Stimulated activated memory B cell treated with anti-CD40 and anti-IgM and Interleukin-4, amounts not matched to agents 10 μg/mL and 1 μg/mL and 100 μg/mL, for 72 hours (primary cell): ENCODE measurements around the gene LPP.

ENCODE experiments used
- ATAC-seq: fragments of 150-1000 bp; cut with Tn5 transposase; 2 replicates; pipeline ENCODE4 v1.10.0; 2021
- H3K27ac Mint-ChIP-seq: one replicate; pipeline ENCODE4 v1.8.0; 2022; ENCODE audit warnings: mild to moderate bottlenecking, mixed read lengths
- H3K27me3 Mint-ChIP-seq: one replicate; pipeline ENCODE4 v1.8.0; 2022; ENCODE audit warnings: mixed read lengths
- H3K36me3 Mint-ChIP-seq: one replicate; pipeline ENCODE4 v1.8.0; 2022; ENCODE audit warnings: mixed read lengths
- H3K4me1 Mint-ChIP-seq: one replicate; pipeline ENCODE4 v1.8.0; 2022; ENCODE audit warnings: mixed read lengths
- H3K4me3 Mint-ChIP-seq: one replicate; pipeline ENCODE4 v1.8.0; 2022; ENCODE audit warnings: mild to moderate bottlenecking, moderate library complexity, mixed read lengths
- H3K9me3 Mint-ChIP-seq: one replicate; pipeline ENCODE4 v1.8.0; 2022; ENCODE audit warnings: mixed read lengths

The LPP gene

GRCh38 chr3:188671971-188672370 is 518.0 kb downstream of the LPP start:
- Mint-ChIP-seq H3K27ac (peak overlapping the region; percentile 12), H3K4me1 (peaks cover 12% of the 10 kb centered on the region), H3K27me3 (no peaks in the 10 kb centered on the region), H3K36me3 (peaks cover 22% of the 10 kb centered on the region), H3K9me3 (no peaks in the 10 kb centered on the region), H3K4me3 (peak overlapping the region; percentile 18)
- no peak for ATAC-seq

DNA sequence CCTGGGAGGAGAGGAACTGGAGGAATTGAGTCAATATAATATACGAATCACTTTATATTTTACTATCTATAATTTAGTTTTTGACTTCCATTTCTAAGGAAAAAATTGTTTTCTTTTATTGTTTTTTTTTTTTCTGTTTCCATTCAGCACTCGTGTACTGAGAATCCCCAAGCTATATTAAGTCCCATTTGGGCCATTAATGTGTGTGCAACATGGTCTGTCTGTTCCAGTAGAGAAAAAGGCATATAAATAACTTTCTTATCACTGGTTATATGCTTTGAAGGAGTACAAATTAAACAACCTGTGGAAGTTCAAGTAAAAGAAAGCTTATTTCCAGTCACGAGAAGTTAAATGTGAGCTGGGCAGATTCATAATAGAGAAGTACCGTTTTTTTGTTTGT is 518.9 kb downstream of the LPP start:
- Mint-ChIP-seq H3K4me1 (peaks cover 12% of the 10 kb centered on the region), H3K4me3 (no peak overlapping the region), H3K27ac (no peak overlapping the region), H3K36me3 (peaks cover 22% of the 10 kb centered on the region), H3K9me3 (no peaks in the 10 kb centered on the region), H3K27me3 (no peaks in the 10 kb centered on the region)
- ATAC-seq: no peak

DNA sequence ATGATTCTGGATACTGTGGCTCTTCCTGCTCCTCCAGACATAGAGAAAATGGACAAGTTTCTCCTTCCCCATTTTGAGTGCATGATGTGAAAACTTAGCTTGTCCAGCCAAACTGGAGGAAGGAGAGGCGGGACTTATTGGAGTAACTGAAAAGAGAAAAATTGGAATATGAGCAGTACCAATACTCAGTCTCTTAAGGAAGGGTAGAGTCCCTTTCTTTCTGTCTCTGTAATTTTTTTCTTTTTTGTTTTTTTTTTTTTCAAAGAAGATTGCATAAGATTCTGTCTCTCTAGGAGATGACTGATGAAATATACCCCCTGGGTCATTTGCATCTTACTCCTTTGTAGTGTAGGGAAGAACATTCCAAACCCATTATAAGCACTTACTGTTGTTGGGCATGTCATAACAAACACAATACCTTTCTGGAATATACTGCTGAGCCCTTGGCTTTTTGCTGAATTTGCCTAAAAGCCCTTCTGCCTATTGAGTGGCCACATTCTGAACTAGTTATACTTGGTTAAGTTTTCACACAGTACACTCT is 519.8 kb downstream of the LPP start:
- ATAC-seq: no peak
- Mint-ChIP-seq H3K27ac (no peak overlapping the region), H3K36me3 (peaks cover 20% of the 10 kb centered on the region), H3K4me1 (peaks cover 15% of the 10 kb centered on the region), H3K4me3 (no peak overlapping the region), H3K9me3 (no peaks in the 10 kb centered on the region), H3K27me3 (no peaks in the 10 kb centered on the region)

- no peaks in the 10 kb centered on the region for H3K27me3 Mint-ChIP-seq
- no peak overlapping the region for H3K27ac Mint-ChIP-seq
These were observed 520.6 kb downstream of the LPP start for GRCh38 chr3:188674595-188674994.

GRCh38 chr3:188677344-188677743 is 523.4 kb downstream of the LPP start:
- Mint-ChIP-seq H3K4me1 (peaks cover 23% of the 10 kb centered on the region), H3K9me3 (no peaks in the 10 kb centered on the region), H3K4me3 (no peak overlapping the region), H3K36me3 (no peaks in the 10 kb centered on the region), H3K27ac (no peak overlapping the region), H3K27me3 (no peaks in the 10 kb centered on the region)
- ATAC-seq: no peak

More at GRCh38 chr3:188674595-188674994, 520.6 kb downstream of the LPP start:
- Mint-ChIP-seq H3K4me3 (no peak overlapping the region), H3K36me3 (peaks cover 11% of the 10 kb centered on the region), H3K9me3 (no peaks in the 10 kb centered on the region), H3K4me1 (peaks cover 20% of the 10 kb centered on the region)
- ATAC-seq: no peak

GRCh38 chr3:188680189-188680588 is 526.2 kb downstream of the LPP start:
- Mint-ChIP-seq H3K36me3 (peaks cover 3% of the 10 kb centered on the region), H3K9me3 (no peaks in the 10 kb centered on the region), H3K4me3 (no peak overlapping the region), H3K27me3 (no peaks in the 10 kb centered on the region), H3K4me1 (peaks cover 41% of the 10 kb centered on the region), H3K27ac (peak overlapping the region; percentile 21)
- ATAC-seq: no peak

- no peak for ATAC-seq
- Mint-ChIP-seq H3K4me1 (peaks cover 42% of the 10 kb centered on the region), H3K27ac (no peak overlapping the region), H3K36me3 (peaks cover 6% of the 10 kb centered on the region), H3K27me3 (no peaks in the 10 kb centered on the region), H3K4me3 (no peak overlapping the region), H3K9me3 (no peaks in the 10 kb centered on the region)
These were observed 526.6 kb downstream of the LPP start for GRCh38 chr3:188680605-188681004.

GRCh38 chr3:188682316-188682715 is 528.4 kb downstream of the LPP start:
- Mint-ChIP-seq H3K36me3 (peaks cover 6% of the 10 kb centered on the region), H3K27me3 (no peaks in the 10 kb centered on the region), H3K4me3 (no peak overlapping the region), H3K27ac (peak overlapping the region; percentile 62), H3K9me3 (no peaks in the 10 kb centered on the region), H3K4me1 (peaks cover 56% of the 10 kb centered on the region)
- ATAC-seq: no peak

- H3K27ac Mint-ChIP-seq: peak overlapping the region; percentile 62
- H3K4me1 Mint-ChIP-seq: peaks cover 63% of the 10 kb centered on the region
- H3K36me3 Mint-ChIP-seq: peaks cover 6% of the 10 kb centered on the region
- peak; percentile 85 for ATAC-seq
- no peaks in the 10 kb centered on the region for H3K27me3 Mint-ChIP-seq
- H3K9me3 Mint-ChIP-seq: no peaks in the 10 kb centered on the region
- H3K4me3 Mint-ChIP-seq: no peak overlapping the region
These were observed 529.1 kb downstream of the LPP start for GRCh38 chr3:188683032-188683521.

DNA sequence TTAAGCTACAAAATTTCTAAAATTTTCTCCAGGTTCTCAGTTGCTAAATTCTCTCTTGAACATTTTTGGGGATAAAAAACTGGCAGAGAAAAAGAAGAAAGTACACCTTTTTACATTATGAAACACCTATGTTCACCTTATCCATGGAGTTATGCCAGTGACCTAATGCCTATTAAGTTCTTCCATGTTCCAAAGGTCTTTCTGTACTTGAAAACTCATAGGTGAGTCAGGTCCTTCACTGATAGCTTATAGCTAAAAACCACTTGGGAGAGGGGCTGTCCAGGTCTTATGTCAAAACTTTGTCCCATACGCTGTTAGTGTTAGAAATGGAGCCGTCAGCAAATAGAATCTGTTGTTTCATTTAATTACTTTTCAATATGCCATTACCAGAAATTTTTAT is 530.3 kb downstream of the LPP start:
- H3K36me3 Mint-ChIP-seq: peaks cover 6% of the 10 kb centered on the region
- no peak overlapping the region for H3K4me3 Mint-ChIP-seq
- peaks cover 55% of the 10 kb centered on the region for H3K4me1 Mint-ChIP-seq
- no peaks in the 10 kb centered on the region for H3K27me3 Mint-ChIP-seq
- no peak for ATAC-seq
- H3K9me3 Mint-ChIP-seq: no peaks in the 10 kb centered on the region
- H3K27ac Mint-ChIP-seq: no peak overlapping the region

GRCh38 chr3:188685789-188686188 is 531.8 kb downstream of the LPP start:
- Mint-ChIP-seq H3K36me3 (peaks cover 6% of the 10 kb centered on the region), H3K9me3 (no peaks in the 10 kb centered on the region), H3K4me1 (peaks cover 48% of the 10 kb centered on the region), H3K4me3 (no peak overlapping the region), H3K27ac (no peak overlapping the region), H3K27me3 (no peaks in the 10 kb centered on the region)
- ATAC-seq: no peak

DNA sequence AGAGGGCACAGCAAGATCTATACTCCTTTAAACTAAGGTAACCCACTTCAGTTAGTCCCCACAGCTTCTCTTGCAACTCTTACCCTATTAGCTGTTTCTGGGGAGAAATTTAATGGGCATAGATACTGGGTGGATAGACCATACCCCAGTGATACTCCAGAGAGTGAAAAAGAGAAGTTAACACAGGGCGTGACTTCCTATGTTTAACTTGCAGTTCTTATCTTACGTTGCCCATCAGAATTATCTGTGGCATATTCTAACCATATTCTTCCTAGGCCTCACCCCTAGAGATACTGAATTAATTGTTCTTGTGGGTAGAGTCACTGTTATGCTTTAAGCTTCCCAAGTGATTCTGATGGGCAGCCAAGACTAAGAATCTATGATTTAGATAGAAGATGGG is 532.4 kb downstream of the LPP start:
- ATAC-seq: peak; percentile 74

GRCh38 chr3:188687389-188687788 is 533.4 kb downstream of the LPP start:
- H3K27ac Mint-ChIP-seq: peak overlapping the region; percentile 63
- H3K4me3 Mint-ChIP-seq: no peak overlapping the region
- H3K4me1 Mint-ChIP-seq: peaks cover 48% of the 10 kb centered on the region

More for the DNA sequence above, 532.4 kb downstream of the LPP start:
- H3K27me3 Mint-ChIP-seq: no peaks in the 10 kb centered on the region
- H3K4me1 Mint-ChIP-seq: peaks cover 48% of the 10 kb centered on the region
- H3K4me3 Mint-ChIP-seq: no peak overlapping the region
- H3K9me3 Mint-ChIP-seq: no peaks in the 10 kb centered on the region
- H3K27ac Mint-ChIP-seq: peak overlapping the region; percentile 63
- peaks cover 6% of the 10 kb centered on the region for H3K36me3 Mint-ChIP-seq

GRCh38 chr3:188689101-188689574 is 535.2 kb downstream of the LPP start:
- Mint-ChIP-seq H3K27me3 (no peaks in the 10 kb centered on the region), H3K27ac (no peak overlapping the region), H3K9me3 (no peaks in the 10 kb centered on the region), H3K4me1 (peaks cover 49% of the 10 kb centered on the region), H3K36me3 (peaks cover 12% of the 10 kb centered on the region), H3K4me3 (no peak overlapping the region)
- no peak for ATAC-seq

More at GRCh38 chr3:188687389-188687788, 533.4 kb downstream of the LPP start:
- no peaks in the 10 kb centered on the region for H3K27me3 Mint-ChIP-seq
- peaks cover 9% of the 10 kb centered on the region for H3K36me3 Mint-ChIP-seq
- ATAC-seq: no peak
- no peaks in the 10 kb centered on the region for H3K9me3 Mint-ChIP-seq

GRCh38 chr3:188690064-188690463 is 536.1 kb downstream of the LPP start:
- ATAC-seq: no peak
- Mint-ChIP-seq H3K9me3 (no peaks in the 10 kb centered on the region), H3K36me3 (peaks cover 10% of the 10 kb centered on the region), H3K4me3 (no peak overlapping the region), H3K27ac (no peak overlapping the region), H3K27me3 (no peaks in the 10 kb centered on the region), H3K4me1 (peaks cover 45% of the 10 kb centered on the region)

GRCh38 chr3:188691004-188691403 is 537.0 kb downstream of the LPP start:
- Mint-ChIP-seq H3K36me3 (peaks cover 6% of the 10 kb centered on the region), H3K4me1 (peaks cover 41% of the 10 kb centered on the region), H3K27me3 (no peaks in the 10 kb centered on the region), H3K4me3 (no peak overlapping the region), H3K27ac (no peak overlapping the region), H3K9me3 (no peaks in the 10 kb centered on the region)
- ATAC-seq: no peak
